Mesendoderm (in vitro differentiated cells): Measurements from ENCODE around the gene GRIK1.

ENCODE experiments used
- DNase-seq: peaks from one replicate; pipeline ENCODE4 v3.0.0; 2013
- H2AK5ac ChIP-seq: 2 replicates; pipeline ENCODE4 v1.6.1; 2013; ENCODE audit warnings: low read length, inconsistent platforms
- H2BK120ac ChIP-seq: 2 replicates; pipeline ENCODE4 v1.6.1; 2013; ENCODE audit warnings: low read depth, mild to moderate bottlenecking, low read length, moderate library complexity, mixed read lengths
- H2BK15ac ChIP-seq: replicated peaks from 2 replicates; pipeline ENCODE4 v1.6.1; 2013; ENCODE audit warnings: low read depth, mild to moderate bottlenecking, moderate library complexity
- H2BK5ac ChIP-seq: 2 replicates; pipeline ENCODE4 v1.6.1; 2013; ENCODE audit warnings: low read length, inconsistent platforms
- H3K18ac ChIP-seq: 2 replicates; pipeline ENCODE4 v1.6.1; 2013; ENCODE audit warnings: mild to moderate bottlenecking, low read length, mixed read lengths
- H3K23ac ChIP-seq: one replicate; pipeline ENCODE4 v1.6.1; 2013; ENCODE audit warnings: low read length
- H3K27ac ChIP-seq: 2 replicates; pipeline ENCODE4 v1.5.1; 2013; ENCODE audit warnings: low read depth, mild to moderate bottlenecking, inconsistent platforms, low read length, moderate library complexity
- H3K27me3 ChIP-seq: 2 replicates; pipeline ENCODE4 v1.6.1; 2013; ENCODE audit warnings: low read length, control low read depth, mild to moderate bottlenecking, inconsistent platforms; ENCODE audit not compliant: insufficient read depth, poor library complexity
- H3K36me3 ChIP-seq: 2 replicates; pipeline ENCODE4 v1.6.1; 2013; ENCODE audit warnings: low read length, inconsistent platforms; ENCODE audit not compliant: control insufficient read depth, insufficient read depth
- H3K4ac ChIP-seq: one replicate; pipeline ENCODE4 v1.6.1; 2013; ENCODE audit warnings: low read depth, mild to moderate bottlenecking, low read length, moderate library complexity
- H3K4me1 ChIP-seq: 2 replicates; pipeline ENCODE4 v1.6.1; 2013; ENCODE audit warnings: low read depth, low read length, inconsistent platforms; ENCODE audit not compliant: control insufficient read depth
- H3K4me2 ChIP-seq: 2 replicates; pipeline ENCODE4 v1.6.1; 2013; ENCODE audit warnings: low read length
- H3K4me3 ChIP-seq: 2 replicates; pipeline ENCODE4 v1.5.1; 2013; ENCODE audit warnings: mild to moderate bottlenecking, low read length
- H3K56ac ChIP-seq: one replicate; pipeline ENCODE4 v1.6.1; 2013; ENCODE audit warnings: low read length
- H3K79me1 ChIP-seq: 2 replicates; pipeline ENCODE4 v1.6.1; 2013; ENCODE audit warnings: low read length, inconsistent platforms
- H3K79me2 ChIP-seq: 2 replicates; pipeline ENCODE4 v1.6.1; 2013; ENCODE audit warnings: mild to moderate bottlenecking, low read length; ENCODE audit not compliant: control insufficient read depth, insufficient read depth
- H3K9ac ChIP-seq: 2 replicates; pipeline ENCODE4 v1.6.1; 2013; ENCODE audit warnings: low read length, inconsistent platforms
- H4K5ac ChIP-seq: one replicate; pipeline ENCODE4 v1.6.1; 2013; ENCODE audit warnings: low read length
- H4K8ac ChIP-seq: one replicate; pipeline ENCODE4 v1.6.1; 2013; ENCODE audit warnings: low read depth, mild to moderate bottlenecking, control low read depth, low read length, moderate library complexity
- WGBS: extraction: QIAGEN DNeasy Blood & Tissue Kit; methylation state at CpG from one replicate; pipeline ENCODE4 v1.1.7; 2013; ENCODE audit warnings: low lambda C conversion rate, missing lambda C conversion rate; ENCODE audit not compliant: insufficient coverage; ENCODE audit errors: extremely low coverage; 5-methylcytosine and 5-hydroxymethylcytosine counted together

GRIK1 gene

DNA sequence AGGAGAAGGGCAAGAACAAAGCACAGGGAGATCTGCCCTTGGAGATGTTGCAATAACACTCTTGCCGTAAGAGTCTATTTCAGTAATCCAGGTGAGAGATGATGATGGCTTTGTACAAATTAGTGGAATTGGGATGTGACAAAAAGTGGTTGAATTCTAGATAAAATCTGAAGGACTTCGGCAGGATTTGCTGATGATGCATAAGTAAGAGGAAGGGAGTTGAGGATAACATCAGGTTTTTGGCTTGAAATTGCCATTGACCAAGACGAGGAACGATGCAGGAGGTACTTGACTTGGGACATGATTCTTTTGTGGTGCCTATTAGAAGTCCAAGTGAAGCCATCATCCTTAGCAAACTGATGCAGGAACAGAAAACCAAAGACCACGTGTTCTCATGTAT, 238.1 kb downstream of the GRIK1 start:
- no peak overlapping the region for H3K4me3 ChIP-seq
- DNase-seq, result no peak
- H3K36me3 ChIP-seq, result no peaks in the 10 kb centered on the region
- no peak overlapping the region for H3K4ac ChIP-seq
- no peaks in the 10 kb centered on the region for H3K27me3 ChIP-seq
- H3K56ac ChIP-seq, result no peak overlapping the region
- no peaks in the 10 kb centered on the region for H3K79me1 ChIP-seq
- no peaks in the 10 kb centered on the region for H3K4me1 ChIP-seq
- no peak overlapping the region for H4K5ac ChIP-seq
- no peak overlapping the region for H3K4me2 ChIP-seq
- H3K27ac ChIP-seq, result no peak overlapping the region
- no peak overlapping the region for H4K8ac ChIP-seq
- no peak overlapping the region for H2AK5ac ChIP-seq
- no peak overlapping the region for H3K23ac ChIP-seq
- H2BK120ac ChIP-seq, result no peak overlapping the region
- H3K9ac ChIP-seq, result no peak overlapping the region
- WGBS, result no CpG with 5 or more reads among the region's 5 CpGs
- H2BK5ac ChIP-seq, result no peak overlapping the region
- no peaks in the 10 kb centered on the region for H3K79me2 ChIP-seq
- H3K18ac ChIP-seq, result no peak overlapping the region
- no peak overlapping the region for H2BK15ac ChIP-seq

GRCh38 chr21:29697555-29698193, 242.1 kb downstream of the GRIK1 start:
- Histone ChIP-seq H2BK5ac (no peak overlapping the region), H3K56ac (no peak overlapping the region), H3K79me2 (no peaks in the 10 kb centered on the region), H3K27me3 (no peaks in the 10 kb centered on the region), H3K4me1 (no peaks in the 10 kb centered on the region), H2AK5ac (no peak overlapping the region), H3K23ac (no peak overlapping the region), H2BK120ac (no peak overlapping the region), H3K27ac (no peak overlapping the region), H3K4me3 (no peak overlapping the region), H3K36me3 (no peaks in the 10 kb centered on the region), H3K18ac (no peak overlapping the region), H3K4ac (no peak overlapping the region), H4K5ac (no peak overlapping the region), H3K9ac (no peak overlapping the region), H2BK15ac (no peak overlapping the region), H3K4me2 (no peak overlapping the region), H4K8ac (no peak overlapping the region), H3K79me1 (no peaks in the 10 kb centered on the region)
- WGBS, result no CpG with 5 or more reads among the region's 7 CpGs
- DNase-seq, result no peak

DNA sequence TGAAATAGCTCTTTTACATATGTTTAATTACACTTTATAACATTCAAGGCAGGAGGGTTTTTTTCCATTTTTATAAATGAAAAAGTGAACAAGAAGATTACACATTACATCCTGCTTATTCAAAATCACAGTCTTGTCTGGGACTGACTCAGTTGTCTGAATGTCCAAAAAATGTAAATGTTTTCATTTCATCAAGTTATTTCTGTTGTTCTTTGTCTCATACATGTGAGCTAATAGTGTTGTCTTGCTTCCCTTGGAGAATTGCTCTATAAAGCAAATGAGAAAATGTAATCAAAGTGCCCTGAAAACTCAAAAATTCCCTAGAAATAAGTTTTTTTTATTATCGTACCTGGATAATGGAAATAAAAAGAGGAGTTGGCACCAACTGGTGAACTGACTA, 242.9 kb downstream of the GRIK1 start:
- WGBS, result no CpG with 5 or more reads among the region's 1 CpG
- no peak for DNase-seq
- H3K4ac ChIP-seq, result no peak overlapping the region

GRCh38 chr21:29691616-29692491, 247.9 kb downstream of the GRIK1 start:
- no peak overlapping the region for H2AK5ac ChIP-seq
- no CpG with 5 or more reads among the region's 5 CpGs for WGBS
- no peaks in the 10 kb centered on the region for H3K27me3 ChIP-seq
- no peak overlapping the region for H3K4me2 ChIP-seq
- no peak for DNase-seq
- H2BK15ac ChIP-seq, result no peak overlapping the region
- no peak overlapping the region for H3K9ac ChIP-seq
- H3K36me3 ChIP-seq, result no peaks in the 10 kb centered on the region
- H3K23ac ChIP-seq, result no peak overlapping the region
- H3K27ac ChIP-seq, result no peak overlapping the region
- H3K4ac ChIP-seq, result no peak overlapping the region
- no peak overlapping the region for H3K4me3 ChIP-seq
- H3K79me1 ChIP-seq, result no peaks in the 10 kb centered on the region
- no peaks in the 10 kb centered on the region for H3K4me1 ChIP-seq
- no peak overlapping the region for H2BK120ac ChIP-seq
- no peak overlapping the region for H3K56ac ChIP-seq
- H2BK5ac ChIP-seq, result no peak overlapping the region
- no peak overlapping the region for H4K5ac ChIP-seq
- H3K79me2 ChIP-seq, result no peaks in the 10 kb centered on the region
- H4K8ac ChIP-seq, result no peak overlapping the region
- no peak overlapping the region for H3K18ac ChIP-seq

More for the DNA sequence above, 242.9 kb downstream of the GRIK1 start:
- H3K9ac ChIP-seq, result no peak overlapping the region
- no peak overlapping the region for H3K18ac ChIP-seq
- H3K56ac ChIP-seq, result no peak overlapping the region
- H2BK120ac ChIP-seq, result no peak overlapping the region
- no peaks in the 10 kb centered on the region for H3K79me2 ChIP-seq
- no peak overlapping the region for H3K4me3 ChIP-seq
- no peaks in the 10 kb centered on the region for H3K79me1 ChIP-seq
- H2BK15ac ChIP-seq, result no peak overlapping the region
- H3K36me3 ChIP-seq, result no peaks in the 10 kb centered on the region
- H2BK5ac ChIP-seq, result no peak overlapping the region
- no peak overlapping the region for H3K27ac ChIP-seq
- no peak overlapping the region for H2AK5ac ChIP-seq
- H3K4me2 ChIP-seq, result no peak overlapping the region
- no peak overlapping the region for H4K8ac ChIP-seq
- H3K4me1 ChIP-seq, result no peaks in the 10 kb centered on the region
- H4K5ac ChIP-seq, result no peak overlapping the region
- no peak overlapping the region for H3K23ac ChIP-seq
- no peaks in the 10 kb centered on the region for H3K27me3 ChIP-seq

GRCh38 chr21:29689753-29690152, 250.0 kb downstream of the GRIK1 start:
- WGBS, result no CpG with 5 or more reads among the region's 6 CpGs
- H3K79me1 ChIP-seq, result no peaks in the 10 kb centered on the region
- H4K5ac ChIP-seq, result no peak overlapping the region
- H4K8ac ChIP-seq, result no peak overlapping the region
- H3K79me2 ChIP-seq, result no peaks in the 10 kb centered on the region
- no peak overlapping the region for H2BK120ac ChIP-seq
- H3K4me3 ChIP-seq, result no peak overlapping the region
- H2BK15ac ChIP-seq, result no peak overlapping the region
- no peak overlapping the region for H2BK5ac ChIP-seq
- peaks cover 1% of the 10 kb centered on the region for H3K4me1 ChIP-seq
- H2AK5ac ChIP-seq, result no peak overlapping the region
- H3K36me3 ChIP-seq, result no peaks in the 10 kb centered on the region
- no peak for DNase-seq
- no peak overlapping the region for H3K4me2 ChIP-seq
- H3K18ac ChIP-seq, result no peak overlapping the region
- H3K4ac ChIP-seq, result no peak overlapping the region
- H3K9ac ChIP-seq, result no peak overlapping the region
- no peak overlapping the region for H3K23ac ChIP-seq
- H3K56ac ChIP-seq, result no peak overlapping the region
- no peak overlapping the region for H3K27ac ChIP-seq
- H3K27me3 ChIP-seq, result no peaks in the 10 kb centered on the region
